ENCODE data around the gene MCF2L2. TPM values are rescaled to one million over a fixed set of nuclear protein-coding genes. Genes with fewer than 3 reads are reported as not detected.

MCF2L2 gene
- total RNA-seq, 1 donor from 2014 or later = 18.1 TPM

DNA sequence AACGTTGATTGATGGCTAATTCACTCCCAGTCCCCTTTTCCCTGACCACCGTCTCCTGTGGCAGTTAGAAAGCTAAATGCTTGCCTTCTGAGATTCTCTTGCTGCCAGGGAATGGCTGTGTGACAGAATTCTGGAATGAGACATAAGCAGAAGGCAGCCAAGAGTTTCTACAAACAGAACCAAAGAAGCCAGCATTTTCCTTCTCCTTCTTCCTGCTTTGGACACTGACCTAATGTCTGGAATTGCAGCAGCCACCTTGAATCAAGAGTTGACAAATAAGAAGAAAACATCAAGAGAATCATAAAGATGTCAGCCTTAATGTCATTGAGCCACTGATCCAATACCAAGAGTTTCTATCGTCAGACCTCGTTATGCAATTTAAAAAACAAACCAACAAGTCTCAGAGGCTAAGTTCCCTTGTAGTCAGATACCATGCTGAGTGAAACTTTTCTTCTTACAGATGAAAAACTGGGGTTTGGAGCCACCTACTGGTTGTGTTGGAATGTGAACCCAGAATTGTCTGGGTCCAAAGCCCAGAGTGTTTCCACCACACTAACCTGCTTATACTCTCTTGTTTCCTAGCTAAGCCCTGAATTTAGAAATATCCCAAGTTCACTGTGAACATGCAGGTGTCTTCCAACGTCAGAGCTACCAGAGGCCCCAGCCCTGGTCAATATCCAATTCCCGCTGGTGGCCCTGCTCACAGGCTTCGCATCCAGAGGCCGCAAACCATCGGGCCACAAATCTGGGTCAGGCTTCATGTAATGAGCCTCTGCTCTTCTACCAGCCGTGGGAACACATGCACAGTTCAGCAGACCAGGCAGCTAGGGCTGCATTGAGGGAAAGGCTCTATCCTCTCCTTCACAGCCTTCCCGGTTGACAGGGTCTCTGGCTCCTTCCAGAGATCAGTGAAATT lies 42.5 kb downstream of the MCF2L2 start:
- Mint-ChIP-seq H3K4me3 (ENCODE audit: unreplicated experiment) (no peak overlapping the region), H3K27me3 (ENCODE audit: unreplicated experiment) (no peaks in the 10 kb centered on the region), H3K9me3 (ENCODE audit: unreplicated experiment) (no peaks in the 10 kb centered on the region), H3K4me1 (ENCODE audit: low read depth, unreplicated experiment) (no peaks in the 10 kb centered on the region), H3K27ac (ENCODE audit: unreplicated experiment) (no peak overlapping the region), H3K36me3 (ENCODE audit: unreplicated experiment) (no peaks in the 10 kb centered on the region)
- TF ChIP-seq, protein P1, sequence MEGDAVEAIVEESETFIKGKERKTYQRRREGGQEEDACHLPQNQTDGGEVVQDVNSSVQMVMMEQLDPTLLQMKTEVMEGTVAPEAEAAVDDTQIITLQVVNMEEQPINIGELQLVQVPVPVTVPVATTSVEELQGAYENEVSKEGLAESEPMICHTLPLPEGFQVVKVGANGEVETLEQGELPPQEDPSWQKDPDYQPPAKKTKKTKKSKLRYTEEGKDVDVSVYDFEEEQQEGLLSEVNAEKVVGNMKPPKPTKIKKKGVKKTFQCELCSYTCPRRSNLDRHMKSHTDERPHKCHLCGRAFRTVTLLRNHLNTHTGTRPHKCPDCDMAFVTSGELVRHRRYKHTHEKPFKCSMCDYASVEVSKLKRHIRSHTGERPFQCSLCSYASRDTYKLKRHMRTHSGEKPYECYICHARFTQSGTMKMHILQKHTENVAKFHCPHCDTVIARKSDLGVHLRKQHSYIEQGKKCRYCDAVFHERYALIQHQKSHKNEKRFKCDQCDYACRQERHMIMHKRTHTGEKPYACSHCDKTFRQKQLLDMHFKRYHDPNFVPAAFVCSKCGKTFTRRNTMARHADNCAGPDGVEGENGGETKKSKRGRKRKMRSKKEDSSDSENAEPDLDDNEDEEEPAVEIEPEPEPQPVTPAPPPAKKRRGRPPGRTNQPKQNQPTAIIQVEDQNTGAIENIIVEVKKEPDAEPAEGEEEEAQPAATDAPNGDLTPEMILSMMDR (IDR thresholded peaks at IDR 0.05; ENCODE audit: partially characterized antibody, unreplicated experiment) = peak; percentile 75
- peak; percentile 42 for DNase-seq

DNA sequence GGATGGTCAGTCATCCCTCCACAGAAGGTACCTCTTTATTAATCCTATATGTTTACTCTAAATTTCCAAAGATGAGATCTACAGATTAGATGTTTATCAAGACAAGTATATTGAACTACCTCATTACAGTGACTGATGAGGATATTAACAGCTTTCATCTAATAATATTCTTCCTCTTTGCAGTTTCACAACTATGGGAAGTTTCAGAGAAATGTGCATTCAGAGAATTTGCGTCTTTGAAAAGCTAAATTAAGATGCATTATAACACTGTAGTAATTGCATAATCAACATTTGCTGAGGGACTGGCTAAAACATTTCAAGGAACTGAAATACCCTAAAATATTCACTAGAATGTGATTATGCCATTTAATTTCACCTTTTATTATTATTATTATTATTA lies 46.7 kb downstream of the MCF2L2 start:
- TF ChIP-seq, protein P1 (IDR thresholded peaks at IDR 0.05; ENCODE audit: partially characterized antibody, unreplicated experiment) = no peak
- Mint-ChIP-seq H3K27me3 (ENCODE audit: unreplicated experiment) (no peaks in the 10 kb centered on the region), H3K4me3 (ENCODE audit: unreplicated experiment) (no peak overlapping the region), H3K4me1 (ENCODE audit: low read depth, unreplicated experiment) (no peaks in the 10 kb centered on the region), H3K9me3 (ENCODE audit: unreplicated experiment) (no peaks in the 10 kb centered on the region), H3K36me3 (ENCODE audit: unreplicated experiment) (no peaks in the 10 kb centered on the region), H3K27ac (ENCODE audit: unreplicated experiment) (no peak overlapping the region)
- no peak for DNase-seq

DNA sequence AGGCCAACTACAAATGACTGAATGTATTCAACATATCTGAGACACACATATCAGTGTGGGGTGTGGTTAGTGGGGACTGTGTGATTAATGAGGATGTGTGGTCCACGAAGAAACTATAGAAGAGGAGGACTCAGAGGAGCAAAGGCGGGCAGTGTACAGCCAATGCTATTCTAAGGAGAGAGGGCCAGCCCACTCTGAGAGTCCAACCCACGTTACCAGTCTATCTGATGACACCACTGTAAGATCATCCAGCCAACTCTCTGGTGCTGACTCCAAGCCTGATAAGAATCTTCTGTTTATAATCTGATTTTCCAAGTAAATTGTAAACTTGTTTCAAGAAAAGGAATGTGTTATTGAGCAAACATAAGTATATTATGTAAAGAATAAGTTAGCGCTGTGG lies 47.2 kb downstream of the MCF2L2 start:
- no peak overlapping the region for H3K27ac Mint-ChIP-seq (ENCODE audit: unreplicated experiment)
- H3K9me3 Mint-ChIP-seq (ENCODE audit: unreplicated experiment) = no peaks in the 10 kb centered on the region
- no peaks in the 10 kb centered on the region for H3K27me3 Mint-ChIP-seq (ENCODE audit: unreplicated experiment)
- no peaks in the 10 kb centered on the region for H3K36me3 Mint-ChIP-seq (ENCODE audit: unreplicated experiment)
- TF ChIP-seq, protein P1 (IDR thresholded peaks at IDR 0.05; ENCODE audit: partially characterized antibody, unreplicated experiment) = no peak
- H3K4me3 Mint-ChIP-seq (ENCODE audit: unreplicated experiment) = no peak overlapping the region
- no peaks in the 10 kb centered on the region for H3K4me1 Mint-ChIP-seq (ENCODE audit: low read depth, unreplicated experiment)
- no peak for DNase-seq

DNA sequence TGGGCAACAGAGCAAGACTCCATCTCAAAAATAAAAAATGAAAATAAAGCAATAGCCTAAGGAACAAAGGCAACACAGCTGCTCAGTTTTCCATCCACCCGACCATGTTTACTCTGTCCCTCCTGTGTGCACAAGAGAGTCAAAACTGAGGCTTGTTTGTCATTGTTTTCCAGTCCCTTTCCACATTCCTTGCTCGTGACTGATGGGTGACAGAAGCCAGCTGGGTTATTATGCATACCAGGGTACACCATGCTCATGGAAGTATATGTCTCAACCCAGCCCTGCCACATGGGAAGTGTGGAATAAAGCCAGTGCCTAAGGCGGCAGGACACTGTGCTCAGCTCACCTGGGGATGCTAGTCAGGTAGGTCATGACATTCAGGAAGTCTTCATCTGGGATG lies 49.5 kb downstream of the MCF2L2 start:
- no peak for DNase-seq
- Mint-ChIP-seq H3K27ac (ENCODE audit: unreplicated experiment) (no peak overlapping the region), H3K36me3 (ENCODE audit: unreplicated experiment) (no peaks in the 10 kb centered on the region), H3K4me3 (ENCODE audit: unreplicated experiment) (no peak overlapping the region), H3K9me3 (ENCODE audit: unreplicated experiment) (no peaks in the 10 kb centered on the region), H3K27me3 (ENCODE audit: unreplicated experiment) (peaks cover 5% of the 10 kb centered on the region), H3K4me1 (ENCODE audit: low read depth, unreplicated experiment) (no peaks in the 10 kb centered on the region)
- TF ChIP-seq, protein P1 (IDR thresholded peaks at IDR 0.05; ENCODE audit: partially characterized antibody, unreplicated experiment) = no peak

DNA sequence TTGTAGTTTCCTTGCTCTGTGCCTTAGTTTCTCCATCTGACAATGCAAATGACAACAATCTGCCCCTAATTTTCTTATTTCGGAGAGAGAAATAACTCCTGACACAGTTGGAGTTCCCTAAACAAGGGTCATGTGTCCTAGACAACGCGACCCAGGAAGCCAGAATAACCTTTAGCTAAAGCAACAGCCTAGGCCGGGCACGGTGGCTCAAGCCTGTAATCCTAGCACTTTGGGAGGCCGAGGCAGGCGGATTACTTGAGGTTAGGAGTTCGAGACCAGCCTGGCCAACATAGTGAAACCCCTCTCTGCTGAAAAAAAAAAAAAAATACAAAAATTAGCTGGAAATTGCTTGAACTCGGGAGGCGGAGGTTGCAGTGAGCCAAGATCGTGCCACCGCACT lies 49.9 kb downstream of the MCF2L2 start:
- H3K36me3 Mint-ChIP-seq (ENCODE audit: unreplicated experiment) = no peaks in the 10 kb centered on the region
- peaks cover 1% of the 10 kb centered on the region for H3K9me3 Mint-ChIP-seq (ENCODE audit: unreplicated experiment)
- peaks cover 6% of the 10 kb centered on the region for H3K27me3 Mint-ChIP-seq (ENCODE audit: unreplicated experiment)
- H3K27ac Mint-ChIP-seq (ENCODE audit: unreplicated experiment) = no peak overlapping the region
- TF ChIP-seq, protein P1 (IDR thresholded peaks at IDR 0.05; ENCODE audit: partially characterized antibody, unreplicated experiment) = no peak
- H3K4me1 Mint-ChIP-seq (ENCODE audit: low read depth, unreplicated experiment) = no peaks in the 10 kb centered on the region
- DNase-seq = no peak
- no peak overlapping the region for H3K4me3 Mint-ChIP-seq (ENCODE audit: unreplicated experiment)
